ENCODE measurements around the gene RELN.

RELN gene

GRCh38 chr7:103532955-103533354 is 456.5 kb downstream of the RELN start (continued):
- TF ChIP-seq BCL11A (tag by site-specific recombination; IDR thresholded peaks at IDR 0.05; ENCODE audit: low read depth) (no peak), MEIS1 (CRISPR knock-in tag; IDR thresholded peaks at IDR 0.05; ENCODE audit: borderline replicate concordance) (no peak), MYNN (tag by site-specific recombination; IDR thresholded peaks at IDR 0.05; ENCODE audit: borderline replicate concordance) (no peak), PBX3 (CRISPR knock-in tag; IDR thresholded peaks at IDR 0.05) (no peak)

- CTCF ChIA-PET, result interaction anchor here (0.6 kb wide), 1 partner anchor 361 kb away, joined by 4 read pairs; no protein-coding TSS in a partner anchor
- Histone ChIP-seq H3K4me1 (ENCODE audit: control insufficient read depth, insufficient read depth, low read length) (no peaks in the 10 kb centered on the region), H3K9me3 (ENCODE audit: control insufficient read depth, insufficient read depth, low read depth, low read length) (no peaks in the 10 kb centered on the region), H3K27ac (ENCODE audit: extremely low read depth, low read depth, low read length) (no peak overlapping the region), H3K4me3 (ENCODE audit: low read depth, low read length) (no peak overlapping the region), H3K36me3 (ENCODE audit: control insufficient read depth in 2 of 2, insufficient read depth in 1 of 2, low read length in 2 of 2) (no peaks in the 10 kb centered on the region)
- no peak for TF ChIP-seq GLIS2 (tag by site-specific recombination; IDR thresholded peaks at IDR 0.05)
- TF ChIP-seq ZNF404 (tag by site-specific recombination; IDR thresholded peaks at IDR 0.05), result no peak
- TF ChIP-seq KLF8 (tag by site-specific recombination; IDR thresholded peaks at IDR 0.05), result no peak
- TF ChIP-seq ZSCAN23 (tag by site-specific recombination; IDR thresholded peaks at IDR 0.05), result no peak
- TF ChIP-seq ZNF510 (tag by site-specific recombination; IDR thresholded peaks at IDR 0.05; ENCODE audit: insufficient replicate concordance), result no peak
- TF ChIP-seq ZNF16 (tag by site-specific recombination; IDR thresholded peaks at IDR 0.05; ENCODE audit: low read depth), result no peak
- no peak for TF ChIP-seq HIC1 (tag by site-specific recombination; IDR thresholded peaks at IDR 0.05)
- no peak for TF ChIP-seq TSHZ1 (tag by site-specific recombination; IDR thresholded peaks at IDR 0.05; ENCODE audit: borderline replicate concordance)
- no peak for TF ChIP-seq SCRT1 (tag by site-specific recombination; IDR thresholded peaks at IDR 0.05; ENCODE audit: borderline replicate concordance)
- TF ChIP-seq ZNF114 (tag by site-specific recombination; IDR thresholded peaks at IDR 0.05), result no peak
- TF ChIP-seq ZNF488 (tag by site-specific recombination; IDR thresholded peaks at IDR 0.05), result no peak
- TF ChIP-seq ZBTB10 (tag by site-specific recombination; IDR thresholded peaks at IDR 0.05), result no peak
- no peak for TF ChIP-seq ZBTB7A (tag by site-specific recombination; IDR thresholded peaks at IDR 0.05; ENCODE audit: low read depth)
- no peak for TF ChIP-seq ZNF830 (tag by site-specific recombination; IDR thresholded peaks at IDR 0.05; ENCODE audit: low read depth)
- no peak for TF ChIP-seq ZNF175 (tag by site-specific recombination; IDR thresholded peaks at IDR 0.05)
- no peak for TF ChIP-seq ZBTB8A (tag by site-specific recombination; IDR thresholded peaks at IDR 0.05)
- TF ChIP-seq ZNF416 (tag by site-specific recombination; IDR thresholded peaks at IDR 0.05), result no peak
- TF ChIP-seq GLIS1 (tag by site-specific recombination; IDR thresholded peaks at IDR 0.05), result no peak
- no peak for TF ChIP-seq ZNF707 (tag by site-specific recombination; IDR thresholded peaks at IDR 0.05)
- POLR2A ChIA-PET, result no interaction called here
Observed at GRCh38 chr7:103528152-103528551, 461.3 kb downstream of the RELN start.

Data from HEK293 (cell line).